ENCODE data around the gene VRK1.
"Not testable (repeated sequence)": the region's sequence is repeated elsewhere in the genome, so short reads cannot be mapped to it uniquely, and the experiment has no call there.

The VRK1 gene, protein sequence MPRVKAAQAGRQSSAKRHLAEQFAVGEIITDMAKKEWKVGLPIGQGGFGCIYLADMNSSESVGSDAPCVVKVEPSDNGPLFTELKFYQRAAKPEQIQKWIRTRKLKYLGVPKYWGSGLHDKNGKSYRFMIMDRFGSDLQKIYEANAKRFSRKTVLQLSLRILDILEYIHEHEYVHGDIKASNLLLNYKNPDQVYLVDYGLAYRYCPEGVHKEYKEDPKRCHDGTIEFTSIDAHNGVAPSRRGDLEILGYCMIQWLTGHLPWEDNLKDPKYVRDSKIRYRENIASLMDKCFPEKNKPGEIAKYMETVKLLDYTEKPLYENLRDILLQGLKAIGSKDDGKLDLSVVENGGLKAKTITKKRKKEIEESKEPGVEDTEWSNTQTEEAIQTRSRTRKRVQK

DNA sequence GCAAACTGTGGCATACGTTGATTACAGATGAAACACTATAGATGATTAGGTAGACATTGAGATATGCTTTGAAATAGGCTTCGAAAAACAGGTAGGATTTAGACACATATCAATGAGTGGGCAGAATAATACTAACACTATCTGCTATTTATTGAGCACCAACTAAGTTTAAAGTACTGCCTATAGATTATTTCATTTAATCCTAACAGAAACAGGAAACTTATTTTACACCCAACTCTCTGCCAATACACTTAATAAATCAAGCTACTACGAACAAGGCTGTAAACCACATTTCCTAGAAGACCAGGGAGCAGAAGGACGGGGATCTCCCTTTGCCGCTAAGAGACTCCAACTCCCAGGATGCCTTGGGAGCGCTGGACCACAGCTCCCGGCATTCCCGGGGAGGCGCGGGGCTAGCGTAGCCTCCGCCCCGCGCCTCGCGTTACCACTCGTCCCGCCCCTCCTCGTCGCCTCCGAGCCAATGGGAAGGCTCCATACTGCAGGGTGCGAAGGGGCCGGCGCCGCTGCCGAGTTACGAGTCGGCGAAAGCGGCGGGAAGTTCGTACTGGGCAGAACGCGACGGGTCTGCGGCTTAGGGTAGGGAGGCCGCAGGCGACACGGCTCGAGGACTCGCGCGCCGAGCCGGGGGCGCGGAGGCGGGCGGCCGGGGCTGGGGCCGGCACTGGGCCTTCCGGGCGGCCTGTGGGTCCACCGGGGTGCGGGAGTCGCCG, at the start of gene VRK1:
TSS of gene VRK1 (plus strand) at position 532 of the 731 bp plus-strand sequence. CDS start 36,090 bp downstream, outside the sequence.
- peak; percentile 96 for DNase-seq

DNA sequence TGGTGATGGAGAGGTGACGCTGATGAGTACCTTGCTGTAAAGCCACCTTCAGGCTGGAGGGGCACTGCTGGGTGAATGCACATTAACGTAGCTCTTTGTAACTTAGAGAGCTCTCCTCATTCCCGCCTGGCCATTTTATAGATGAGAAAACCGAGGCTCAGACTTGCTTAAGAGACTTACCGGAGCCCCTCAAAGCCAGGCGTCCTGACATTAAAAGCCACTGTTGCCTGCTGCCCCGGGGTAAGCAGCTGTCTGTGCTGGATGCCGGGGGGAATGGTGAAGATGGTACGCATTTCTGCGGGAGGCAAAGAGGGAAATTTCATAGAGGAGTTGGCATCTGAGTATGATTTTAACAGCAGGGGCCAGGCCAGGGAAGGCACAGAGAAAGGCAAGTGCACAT, 49.6 kb upstream of the VRK1 start:
- DNase-seq, result no peak

DNA sequence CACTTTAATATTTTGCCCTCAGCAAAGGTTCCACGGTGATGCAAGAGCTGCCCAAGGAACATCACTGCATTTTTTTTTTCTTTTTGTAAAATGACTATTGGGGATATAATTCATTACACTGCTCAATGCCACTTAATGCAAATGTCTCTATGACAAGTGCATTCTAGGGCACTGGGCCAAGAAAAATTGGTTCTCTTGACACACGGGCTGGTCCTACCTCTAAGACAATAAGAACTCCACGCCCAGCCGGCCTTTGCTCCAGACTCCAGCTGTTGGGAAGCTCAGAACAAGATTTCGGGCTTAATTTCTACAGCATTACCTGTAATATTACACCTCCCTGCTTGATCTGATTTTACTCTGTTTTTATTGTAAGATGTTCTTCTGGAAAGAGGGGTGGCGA, 48.8 kb upstream of the VRK1 start:
- no peak for DNase-seq

DNA sequence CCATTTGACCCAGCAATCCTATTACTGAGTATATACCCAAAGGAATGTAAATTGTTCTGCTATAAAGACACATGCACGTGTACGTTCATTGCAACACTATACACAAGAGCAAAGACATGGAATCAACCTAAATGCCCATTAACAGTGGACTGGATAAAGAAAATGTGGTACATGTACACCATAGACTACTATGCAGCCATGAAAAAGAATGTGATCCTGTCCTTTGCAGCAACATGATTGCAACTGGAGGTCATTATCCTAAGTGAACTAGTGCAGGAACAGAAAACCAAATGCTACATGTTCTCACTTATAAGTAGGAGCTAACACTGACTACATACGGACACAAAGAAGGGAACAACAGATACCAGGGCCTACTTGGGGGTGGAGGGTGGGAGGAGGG, 45.7 kb upstream of the VRK1 start:
- DNase-seq, result no peak

DNA sequence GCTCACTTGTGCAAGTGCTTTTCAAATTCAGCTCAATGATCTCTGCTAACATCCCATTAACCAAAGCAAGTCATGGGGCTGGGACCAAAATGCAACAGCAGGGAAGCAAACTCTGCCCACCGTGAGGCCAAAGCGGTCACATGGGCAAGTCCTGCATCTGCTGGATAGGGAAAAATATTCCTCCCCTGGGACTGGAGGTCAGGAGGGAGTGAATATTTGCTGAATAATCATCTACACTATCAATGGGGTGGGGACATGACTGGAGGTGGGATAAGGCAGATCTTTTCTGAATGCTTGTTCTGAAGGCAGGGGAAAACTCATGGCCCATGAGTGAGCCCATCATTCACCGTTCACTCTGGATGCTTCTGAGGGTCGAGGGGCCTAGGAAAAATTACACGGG, 45.1 kb upstream of the VRK1 start:
- no peak for DNase-seq

DNA sequence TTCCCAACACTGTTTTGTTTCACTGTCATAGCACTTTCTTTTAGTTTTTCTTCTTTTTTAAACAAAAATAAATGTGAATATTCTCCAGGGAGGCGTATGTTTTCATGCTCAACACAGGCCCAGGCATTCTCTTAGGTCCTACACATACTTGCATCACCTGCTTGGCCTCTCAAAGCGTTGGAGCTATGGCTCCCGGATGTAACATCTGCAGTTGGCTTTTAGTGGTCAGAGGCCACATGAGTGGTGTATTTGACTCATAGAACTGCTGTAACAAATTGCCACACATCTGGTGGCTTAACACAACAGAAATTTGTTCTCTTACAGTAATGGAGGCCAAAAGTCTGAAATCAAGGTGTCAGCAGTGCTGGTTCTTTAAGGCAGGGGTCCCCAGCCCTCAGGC, 44.6 kb upstream of the VRK1 start:
- no peak for DNase-seq

DNA sequence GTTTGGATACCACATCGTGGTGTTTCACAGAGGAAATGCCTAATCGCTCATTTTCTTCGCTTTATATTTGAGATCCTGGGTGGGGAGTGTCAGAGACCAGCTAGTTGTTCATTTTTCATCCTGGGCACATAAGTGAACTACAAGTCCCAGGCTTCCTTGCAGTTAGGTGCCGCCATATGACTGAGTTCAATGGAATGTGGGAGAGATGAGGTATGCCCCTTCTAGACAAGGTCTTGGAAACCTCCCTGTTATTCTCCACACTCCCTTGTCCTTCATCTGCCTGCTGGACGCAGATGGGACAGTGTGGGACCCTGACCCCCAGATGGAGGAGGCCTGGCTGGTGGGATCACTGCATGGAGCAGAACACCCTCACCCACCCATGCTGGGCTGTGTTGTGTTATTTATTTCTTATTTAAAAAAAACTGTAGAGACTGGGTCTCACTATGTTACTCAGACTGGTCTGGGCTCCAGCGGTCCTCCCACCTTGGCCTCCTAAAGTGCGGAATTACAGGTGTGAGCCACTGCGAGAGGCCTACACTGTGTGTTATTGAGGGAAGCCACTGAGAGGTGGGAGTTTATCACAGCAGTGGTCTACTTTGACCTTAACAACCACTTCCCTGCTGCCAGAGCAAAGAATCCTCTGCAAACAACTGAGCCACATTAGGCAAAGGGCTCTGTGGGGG, 42.9 kb upstream of the VRK1 start:
- no peak for DNase-seq

DNA sequence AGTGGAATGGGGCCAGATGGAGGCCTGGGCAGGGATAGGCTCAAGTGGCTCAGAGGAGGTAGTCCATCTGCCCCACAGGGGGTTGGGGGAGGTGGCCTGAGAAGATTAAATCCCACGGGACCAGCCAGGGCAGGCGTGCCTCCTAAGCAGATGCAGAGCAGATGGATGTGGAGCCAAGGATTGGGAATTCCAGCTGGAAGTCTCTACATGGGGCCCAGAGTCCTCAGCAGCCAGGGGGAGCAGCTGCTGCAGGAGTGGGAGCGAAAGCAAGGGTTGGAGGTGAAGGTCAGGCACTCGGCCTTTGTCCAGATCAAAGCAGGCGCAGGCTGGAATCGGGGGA, 42.4 kb upstream of the VRK1 start:
- no peak for DNase-seq

DNA sequence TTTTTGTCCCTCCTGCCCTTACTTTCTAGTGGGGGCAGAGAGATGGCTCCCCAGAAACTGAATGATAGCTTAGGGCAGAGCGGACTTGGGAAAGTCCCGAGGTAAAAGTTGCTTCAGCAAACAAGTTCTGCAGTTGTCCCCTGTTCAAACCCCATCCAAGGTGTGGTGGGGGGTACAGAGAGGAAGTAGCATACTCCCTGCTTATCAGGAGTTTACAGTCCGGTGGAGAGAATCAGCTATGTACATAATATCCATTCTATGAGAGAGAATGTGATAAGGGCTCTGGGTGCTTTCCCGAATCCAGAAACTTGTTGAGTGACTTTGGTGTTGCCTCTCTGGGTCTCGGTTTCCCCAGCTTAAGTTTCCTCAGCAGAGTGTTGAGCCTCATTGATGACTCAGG, 40.4 kb upstream of the VRK1 start:
- DNase-seq, result no peak

DNA sequence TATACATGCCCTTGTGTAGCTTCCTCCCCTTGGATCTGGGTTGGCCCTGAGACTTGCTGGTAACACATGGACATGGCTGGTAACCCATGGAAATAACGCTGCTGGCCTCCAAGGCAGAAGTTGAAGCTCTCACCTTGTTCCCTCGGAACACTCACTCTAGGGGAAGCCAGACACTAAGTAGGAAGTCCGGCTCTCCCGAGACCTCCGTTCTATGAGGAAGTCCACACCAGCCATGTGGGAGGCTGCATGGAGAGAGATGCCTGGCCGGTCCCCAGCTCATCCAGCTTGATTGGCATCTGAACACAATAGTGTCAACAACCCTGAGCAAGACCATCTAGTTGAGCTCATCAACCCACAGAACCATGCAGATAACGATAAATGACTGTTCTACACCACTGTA, 39.7 kb upstream of the VRK1 start:
- DNase-seq, result no peak

DNA sequence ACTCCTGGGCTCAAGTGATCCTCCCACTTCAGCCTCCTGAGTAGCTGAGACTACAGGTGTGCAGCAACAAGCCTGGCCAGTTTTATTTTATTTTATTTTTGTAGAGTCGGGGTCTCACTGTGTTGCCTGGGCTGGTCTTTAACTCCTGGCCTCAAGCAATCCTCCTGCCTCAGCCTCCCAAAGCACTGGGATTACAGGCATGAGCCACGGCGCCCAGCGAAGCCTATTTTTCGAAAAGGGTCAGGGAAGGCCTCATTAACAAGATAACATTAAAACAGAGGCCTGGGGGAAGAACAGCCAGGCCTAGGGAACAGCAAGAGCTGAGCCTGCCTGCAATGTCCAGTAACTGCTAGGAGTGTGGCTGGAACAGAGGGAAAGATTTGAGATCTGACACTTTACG, 36.1 kb upstream of the VRK1 start:
- no peak for DNase-seq

DNA sequence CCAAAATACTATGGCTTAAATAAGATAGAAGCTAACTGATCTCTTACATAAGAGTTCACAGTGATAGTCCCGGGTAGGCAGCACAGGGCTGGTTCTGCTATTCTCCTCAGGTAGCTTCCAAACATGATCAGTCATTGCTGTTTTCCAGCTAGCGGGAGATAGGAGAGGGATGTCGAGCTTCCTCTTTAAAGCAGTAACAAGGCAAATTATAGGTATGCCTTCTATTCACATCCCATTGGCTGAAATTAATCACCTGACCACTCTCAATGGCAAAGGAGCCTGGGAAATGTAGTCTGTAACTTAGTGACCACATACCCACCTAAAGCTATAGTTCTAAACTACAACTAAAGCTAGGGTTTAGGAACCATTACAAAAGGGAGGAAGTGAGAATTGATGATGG, 34.5 kb upstream of the VRK1 start:
- peak; percentile 75 for DNase-seq

DNA sequence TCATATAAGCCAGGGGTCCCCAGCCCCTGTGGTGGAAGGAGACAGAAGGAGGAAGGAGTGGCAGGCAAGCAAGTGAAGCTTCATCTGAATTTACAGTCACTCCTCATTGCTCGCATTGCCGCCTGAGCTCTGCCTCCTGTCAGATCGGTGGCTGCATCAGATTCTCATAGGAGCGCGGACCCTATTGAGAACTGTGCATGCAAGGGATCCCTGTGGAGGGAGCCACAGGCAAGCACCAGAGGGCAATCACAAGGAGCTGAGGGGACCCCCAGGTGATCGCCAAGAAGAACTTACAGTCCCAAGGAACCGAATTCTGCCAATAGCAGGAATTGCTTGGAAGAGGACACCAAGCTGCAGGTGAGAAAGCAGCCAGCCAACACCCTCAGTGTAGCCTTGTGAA, 33.2 kb upstream of the VRK1 start:
- no peak for DNase-seq

DNA sequence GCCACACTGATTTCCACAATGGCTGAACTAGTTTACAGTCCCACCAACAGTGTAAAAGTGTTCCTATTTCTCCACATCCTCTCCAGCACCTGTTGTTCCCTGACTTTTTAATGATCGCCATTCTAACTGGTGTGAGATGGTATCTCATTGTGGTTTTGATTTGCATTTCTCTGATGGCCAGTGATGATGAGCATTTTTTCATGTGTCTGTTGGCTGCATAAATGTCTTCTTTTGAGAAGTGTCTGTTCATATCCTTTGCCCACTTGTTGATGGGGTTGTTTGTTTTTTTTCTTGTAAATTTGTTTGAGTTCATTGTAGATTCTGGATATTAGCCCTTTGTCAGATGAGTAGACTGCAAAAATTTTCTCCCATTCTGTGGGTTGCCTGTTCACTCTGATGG, 32.0 kb upstream of the VRK1 start:
- not testable (repeated sequence) for DNase-seq

DNA sequence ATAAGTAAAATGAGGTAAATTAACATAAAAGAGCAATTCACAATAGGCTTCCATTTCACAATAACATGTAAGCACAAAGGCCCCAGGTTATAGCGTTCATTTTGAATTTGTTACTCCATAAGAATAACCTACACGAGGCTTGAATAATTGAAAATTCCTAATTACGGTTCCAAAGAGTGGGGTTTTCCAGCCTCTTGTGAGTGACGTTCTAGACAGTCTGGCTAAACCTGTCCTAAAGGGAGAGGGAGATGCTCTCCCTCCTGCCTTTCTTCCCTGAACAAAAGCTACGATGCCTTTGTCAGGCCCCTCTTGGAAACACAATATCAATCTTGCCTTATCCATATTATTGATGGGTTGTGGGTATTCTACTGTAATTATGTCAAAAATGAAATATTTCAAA, 24.3 kb upstream of the VRK1 start:
- DNase-seq, result no peak

DNA sequence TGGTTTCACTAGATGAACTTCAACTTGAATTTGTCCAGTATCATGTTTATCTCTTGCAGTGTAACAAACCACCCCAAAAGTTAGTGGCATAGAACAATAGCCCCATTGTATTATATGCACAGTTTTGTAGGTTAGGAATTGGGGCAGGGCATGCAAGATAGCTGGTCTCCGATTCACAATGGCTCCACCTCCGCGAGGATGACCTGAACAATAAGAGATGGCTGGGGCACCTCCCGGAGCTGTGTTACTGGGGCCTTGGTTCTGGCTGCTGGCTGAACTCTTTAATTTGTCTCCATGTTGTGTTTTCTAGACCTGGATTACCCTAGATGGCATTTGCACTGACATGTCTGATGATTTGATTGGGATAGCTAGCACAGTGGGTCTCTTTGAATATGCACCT, 20.4 kb upstream of the VRK1 start:
- DNase-seq, result no peak

DNA sequence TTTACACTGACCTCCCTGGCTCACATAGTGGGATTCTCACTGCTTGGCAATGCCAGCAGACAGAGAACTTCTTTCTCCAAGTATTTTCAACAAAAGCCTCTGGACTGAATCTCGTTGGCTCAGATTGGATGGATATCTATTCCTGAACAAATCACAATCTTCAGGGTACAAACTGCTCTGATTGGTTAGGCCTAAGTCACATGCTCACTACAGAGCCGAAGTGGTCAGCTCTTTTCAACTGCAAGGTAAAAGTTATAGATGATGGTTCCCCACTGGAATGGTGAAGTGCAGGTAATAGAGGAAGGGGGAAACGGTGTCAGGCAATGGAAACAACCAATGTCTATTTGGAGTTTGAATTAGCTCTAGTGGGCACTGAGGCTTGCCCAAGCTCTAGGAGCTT, 16.7 kb upstream of the VRK1 start:
- no peak for DNase-seq

DNA sequence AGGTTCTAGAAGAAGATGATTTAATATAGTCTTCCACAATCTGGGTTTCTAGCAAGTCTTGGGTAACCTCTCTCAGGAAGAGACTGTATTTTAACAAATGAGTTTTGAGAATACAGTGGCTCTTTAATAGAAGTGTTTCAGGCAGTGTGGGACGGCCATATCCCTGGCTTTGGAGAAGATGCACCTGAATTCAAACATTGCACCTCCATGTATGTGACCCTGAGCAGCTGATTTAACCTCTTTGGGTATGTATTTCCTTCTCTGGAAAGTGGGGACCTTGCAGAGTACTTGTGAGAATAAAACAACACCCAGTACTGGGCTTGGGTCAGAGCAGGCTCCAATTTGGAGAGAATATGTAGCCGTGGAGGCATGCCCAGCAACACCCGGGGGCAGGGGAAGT, 15.8 kb upstream of the VRK1 start:
- DNase-seq, result no peak

DNA sequence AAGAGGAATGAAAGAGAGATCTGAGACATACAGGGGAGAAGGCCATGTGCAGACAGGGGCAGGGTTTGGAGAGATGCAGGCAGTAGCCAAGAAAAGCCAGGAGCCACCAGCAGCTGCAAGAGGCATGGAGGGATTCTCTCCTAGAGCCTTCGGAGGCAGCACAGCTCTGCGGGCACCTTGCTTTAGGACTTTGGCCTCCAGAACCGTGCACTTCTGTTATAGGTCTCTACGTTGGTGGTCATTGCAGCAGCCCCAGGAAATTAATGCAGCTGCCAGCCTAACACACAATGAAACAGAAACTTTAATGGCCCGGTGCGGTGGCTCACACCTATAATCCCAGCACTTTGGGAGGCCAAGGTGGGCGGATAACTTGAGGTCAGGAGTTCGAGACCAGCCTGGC, 14.7 kb upstream of the VRK1 start:
- no peak for DNase-seq

DNA sequence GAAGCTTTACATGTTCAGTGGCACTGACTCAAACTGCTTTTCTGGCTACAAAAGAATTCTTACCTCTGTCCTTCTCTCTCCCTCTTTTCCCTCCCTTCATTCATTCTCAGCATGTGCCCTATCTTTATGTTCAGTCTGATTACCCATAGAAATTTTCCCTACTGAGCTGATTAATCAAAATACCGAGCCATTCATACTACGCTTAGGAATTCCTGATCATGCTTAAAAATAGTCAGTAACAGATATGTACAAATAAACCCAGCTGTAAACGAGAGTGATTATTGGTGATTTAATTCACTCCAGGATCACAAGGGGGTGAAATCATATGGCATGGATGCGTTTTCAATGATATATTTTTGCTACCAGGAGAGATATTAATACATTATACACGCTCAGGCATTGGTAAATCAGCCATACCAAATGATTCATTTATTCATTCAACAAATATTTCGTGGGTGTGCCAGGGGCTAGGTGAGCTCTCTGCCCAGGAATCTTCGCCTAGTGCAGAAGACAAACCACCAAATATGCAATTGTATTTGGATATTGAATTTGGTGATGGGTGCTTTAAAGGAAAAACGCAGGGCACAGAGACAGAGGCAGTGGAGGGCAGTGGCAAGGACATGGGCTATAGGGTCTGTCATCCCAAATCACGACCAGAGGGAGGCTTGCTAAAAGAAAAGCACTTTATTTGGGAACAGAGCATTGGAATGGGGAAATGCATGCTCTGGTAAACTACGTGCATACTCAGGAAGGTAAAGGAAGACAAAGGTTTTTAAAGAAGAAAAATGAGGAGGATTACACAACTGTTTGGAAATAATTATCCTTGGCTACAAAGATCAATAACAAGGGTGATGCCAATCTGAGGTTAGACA, 13.9 kb upstream of the VRK1 start:
- no peak for DNase-seq

DNA sequence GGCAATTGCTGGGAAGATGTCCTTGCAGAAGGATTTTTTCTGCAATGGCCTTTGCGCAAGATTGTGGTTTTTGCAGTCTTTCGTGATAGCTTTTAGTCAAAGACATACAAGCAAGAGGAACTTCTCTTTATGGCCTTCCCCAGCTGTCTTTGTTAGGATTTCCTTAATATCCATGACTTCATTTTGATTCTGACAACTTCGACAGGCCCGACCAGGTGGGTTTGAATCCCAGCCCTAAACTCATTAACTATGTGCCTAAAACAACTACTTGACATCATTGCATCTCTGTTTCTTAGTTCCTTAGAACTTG, 13.3 kb upstream of the VRK1 start:
- no peak for DNase-seq

DNA sequence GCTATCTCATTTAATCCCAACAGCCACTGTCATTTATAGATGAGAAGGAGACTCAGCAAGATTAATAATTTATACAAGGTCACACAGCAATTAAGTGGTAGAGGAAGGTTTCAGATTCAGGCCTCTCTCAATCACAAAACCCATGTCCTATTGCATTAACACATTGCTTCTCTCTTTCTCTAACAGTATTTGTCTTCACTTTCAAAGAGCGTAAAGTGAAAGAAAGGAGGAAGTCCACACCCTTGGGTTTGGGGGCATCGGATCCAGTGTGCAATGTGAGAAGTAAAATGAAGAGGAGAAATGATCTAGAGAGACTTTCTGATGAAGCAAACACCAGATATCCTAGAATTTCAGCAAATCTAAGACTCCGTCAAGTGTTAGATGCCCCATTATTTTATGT, 7.0 kb upstream of the VRK1 start:
- DNase-seq, result no peak

DNA sequence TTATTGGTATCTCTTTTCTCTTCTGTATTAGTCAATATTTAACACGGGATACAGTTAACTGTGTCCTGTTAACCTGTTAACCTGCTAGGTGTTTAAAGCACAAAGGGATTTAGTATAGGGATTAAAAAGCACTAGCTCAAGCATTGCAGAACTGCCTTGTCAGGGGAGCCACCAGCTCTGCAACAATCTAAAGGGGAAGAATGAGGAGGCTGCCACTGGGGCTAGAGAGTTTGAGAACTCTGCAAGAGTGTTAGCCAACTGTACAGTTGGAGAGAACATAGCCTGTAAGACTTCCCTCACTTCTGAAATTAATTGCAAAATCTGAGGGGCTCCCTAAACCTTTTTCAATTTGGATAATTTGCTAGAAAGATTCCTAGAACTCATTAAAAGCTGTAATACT, 6.5 kb upstream of the VRK1 start:
- DNase-seq, result no peak
